Measurements from ENCODE around the gene TRIP4.
"Not testable (repeated sequence)": the region's sequence is repeated elsewhere in the genome, so short reads cannot be mapped to it uniquely, and the experiment has no call there.

The TRIP4 gene

DNA sequence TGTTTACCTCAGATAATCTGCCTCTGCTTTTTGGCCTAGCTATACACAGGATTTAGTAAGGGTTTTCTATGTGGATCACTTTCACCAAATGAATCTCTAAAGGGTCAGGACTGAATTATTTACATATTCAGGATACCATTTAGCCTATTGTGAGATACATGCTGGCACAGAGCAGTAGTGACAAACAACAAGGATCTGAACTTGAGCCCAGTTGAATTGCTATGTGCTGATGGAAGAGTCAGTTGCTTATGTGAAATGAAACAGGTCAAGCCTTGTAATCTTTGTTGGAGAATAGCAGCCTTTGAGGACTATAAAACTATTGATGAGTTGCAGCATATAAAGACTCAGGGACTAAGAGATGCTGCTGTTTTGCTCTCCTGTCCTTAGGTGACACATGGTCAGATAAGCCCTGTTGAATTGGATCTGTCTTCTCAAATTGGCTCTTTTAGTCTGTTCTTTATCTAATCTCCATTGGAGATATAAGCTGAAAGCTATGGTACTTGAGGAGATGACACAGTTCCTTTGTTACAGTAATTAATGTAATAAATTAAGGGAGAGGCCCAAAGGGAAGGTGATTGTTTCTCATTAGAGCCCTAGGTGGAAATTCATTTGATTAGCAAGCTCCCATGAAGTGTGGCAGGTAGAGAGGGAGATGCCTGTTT lies 103.1 kb downstream of the TRIP4 start:
- no peak for DNase-seq (ENCODE audit: low spot score)

DNA sequence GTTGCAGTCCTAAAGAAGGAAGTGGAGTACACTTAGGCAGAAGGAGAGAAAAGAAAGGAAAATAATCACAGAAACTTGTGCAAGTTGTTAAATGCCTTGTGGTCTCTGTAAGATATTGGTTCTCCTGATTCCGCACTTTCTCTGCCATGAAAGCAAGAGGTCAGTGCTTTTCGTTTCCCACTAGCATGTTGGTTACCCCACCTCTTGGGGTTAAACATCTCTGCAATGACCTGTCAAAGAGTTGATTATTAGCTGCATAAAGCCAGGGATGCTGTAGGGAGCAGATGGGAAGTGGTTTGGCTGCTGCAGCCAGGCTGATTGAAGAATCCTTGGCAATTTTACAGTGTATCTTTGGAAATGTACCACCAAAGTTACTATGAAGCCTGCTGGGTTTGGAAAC lies 106.0 kb downstream of the TRIP4 start:
- no peak for DNase-seq (ENCODE audit: low spot score)

DNA sequence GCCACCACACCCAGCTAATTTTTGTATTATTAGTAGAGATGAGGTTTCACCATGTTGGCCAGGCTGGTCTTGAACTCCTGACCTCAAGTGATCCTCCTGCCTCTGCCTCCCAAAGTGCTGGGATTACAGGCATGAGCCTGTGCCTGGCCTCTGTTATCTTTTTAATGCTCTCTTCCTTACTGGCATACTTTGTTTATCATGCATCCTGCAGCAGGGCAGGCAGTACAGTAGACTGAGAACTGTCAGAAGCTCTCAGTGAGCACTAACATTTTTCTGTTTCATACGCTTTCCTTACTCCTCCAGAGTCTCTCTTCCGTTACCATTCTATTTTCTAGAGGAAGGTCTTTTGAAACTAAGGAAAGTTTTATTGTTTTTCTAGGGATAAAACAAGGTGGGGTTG lies 108.3 kb downstream of the TRIP4 start:
- DNase-seq (ENCODE audit: low spot score) = not testable (repeated sequence)

DNA sequence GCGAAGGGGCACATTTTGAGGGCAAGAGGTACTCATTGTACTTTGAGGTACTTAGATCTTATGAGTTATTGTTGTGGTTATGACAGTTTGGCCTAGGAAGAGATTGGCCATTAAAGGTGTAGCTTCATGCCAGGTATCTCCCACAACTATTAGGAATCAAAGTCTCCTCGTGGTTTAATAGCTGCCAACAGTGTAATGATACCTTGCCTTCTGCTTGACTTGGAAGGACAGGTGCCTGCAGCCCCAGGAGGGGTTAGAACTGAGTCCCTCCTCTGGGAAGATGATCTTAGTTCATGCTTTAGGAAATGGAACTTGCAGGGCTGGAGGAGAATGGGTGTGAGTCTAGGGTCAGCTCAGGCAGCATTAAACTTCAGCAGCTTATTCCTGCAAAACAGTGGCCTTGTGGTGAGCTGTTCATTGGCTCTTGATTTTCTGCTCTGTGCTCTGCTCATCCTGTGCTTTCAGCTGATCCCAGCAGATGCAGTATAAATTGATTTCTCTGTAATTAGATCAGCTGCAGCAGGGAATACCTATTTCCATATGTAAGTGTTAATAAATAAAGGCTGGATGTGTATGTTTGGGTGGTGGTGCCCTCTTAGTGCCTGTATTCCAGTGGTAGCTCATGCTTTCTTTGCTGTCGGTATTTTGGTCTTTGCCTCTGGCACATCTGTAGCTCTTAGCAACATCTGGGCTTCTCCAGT lies 113.2 kb downstream of the TRIP4 start:
- no peak for DNase-seq (ENCODE audit: low spot score)

DNA sequence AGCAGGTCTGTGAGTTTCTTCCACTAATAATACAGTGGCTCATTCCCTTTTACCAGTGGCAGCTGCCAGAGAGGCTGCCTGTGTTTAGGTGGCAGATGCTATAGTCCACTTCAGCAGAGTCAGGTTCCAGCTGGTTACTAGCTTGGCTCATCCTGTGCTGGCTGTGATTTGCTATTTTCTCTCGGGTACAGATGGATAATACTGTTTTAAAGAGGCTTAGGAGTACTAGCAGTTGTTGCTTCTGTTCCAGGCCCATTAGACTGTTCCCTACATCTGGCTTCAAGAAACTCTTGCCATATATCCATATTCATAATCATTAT lies 113.7 kb downstream of the TRIP4 start:
- no peak for DNase-seq (ENCODE audit: low spot score)

DNA sequence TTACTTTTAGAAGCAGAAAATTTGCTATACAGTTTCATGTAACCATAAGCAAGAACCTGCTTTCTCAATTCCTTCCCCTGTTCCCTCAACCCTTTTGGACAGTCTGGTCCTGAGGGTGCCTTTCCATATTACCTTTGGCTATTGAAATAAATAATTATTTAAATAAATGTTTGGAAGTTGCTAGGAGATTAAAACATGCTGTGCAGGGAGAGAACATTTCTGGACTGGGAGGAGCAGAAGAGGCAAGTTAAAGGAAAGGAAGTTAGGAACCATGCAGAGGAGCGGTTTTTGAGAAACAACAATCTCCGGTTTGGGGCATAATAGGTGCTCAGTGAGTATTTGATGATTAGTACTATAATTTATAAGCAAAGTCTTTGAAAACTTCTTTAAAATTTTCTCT lies 114.5 kb downstream of the TRIP4 start:
- no peak for DNase-seq (ENCODE audit: low spot score)

DNA sequence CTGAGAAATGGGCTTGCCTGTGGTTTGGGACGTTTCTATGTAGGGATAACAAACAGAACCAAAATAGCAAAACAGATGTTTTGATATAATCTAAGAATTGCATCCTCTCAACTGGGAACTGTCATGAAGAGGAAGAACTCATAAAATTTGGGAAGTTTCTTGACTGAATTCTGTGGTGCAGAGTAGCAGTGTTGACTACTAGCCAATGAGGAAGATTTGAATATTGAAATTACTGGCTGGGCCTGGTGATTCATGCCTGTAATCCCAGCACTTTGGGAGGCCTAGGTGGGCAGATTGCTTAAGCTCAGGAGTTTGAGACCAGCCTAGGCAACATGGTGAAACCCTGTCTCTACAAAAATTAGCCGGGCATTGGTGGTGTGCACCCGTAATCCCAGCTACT lies 114.9 kb downstream of the TRIP4 start:
- no peak for DNase-seq (ENCODE audit: low spot score)

DNA sequence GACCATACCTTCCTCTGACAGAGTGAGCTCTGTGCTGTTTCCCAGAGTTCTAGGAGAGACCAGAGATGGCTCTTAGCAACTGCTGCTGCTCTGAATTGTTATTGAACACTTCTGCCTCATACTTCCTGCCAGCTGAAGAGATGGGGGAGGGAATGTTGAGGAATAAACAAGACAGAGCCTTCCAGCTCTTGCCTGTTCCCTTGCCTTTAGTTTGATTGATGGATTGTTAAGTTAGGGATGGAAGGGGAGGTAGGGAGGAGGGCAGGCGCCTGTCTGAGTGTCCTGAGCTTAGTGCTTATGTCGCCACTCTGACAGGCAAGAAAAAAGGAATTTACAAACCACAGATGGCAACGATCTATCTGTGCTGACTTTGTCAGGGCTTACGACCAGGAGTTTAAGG lies 115.6 kb downstream of the TRIP4 start:
- DNase-seq (ENCODE audit: low spot score) = no peak

DNA sequence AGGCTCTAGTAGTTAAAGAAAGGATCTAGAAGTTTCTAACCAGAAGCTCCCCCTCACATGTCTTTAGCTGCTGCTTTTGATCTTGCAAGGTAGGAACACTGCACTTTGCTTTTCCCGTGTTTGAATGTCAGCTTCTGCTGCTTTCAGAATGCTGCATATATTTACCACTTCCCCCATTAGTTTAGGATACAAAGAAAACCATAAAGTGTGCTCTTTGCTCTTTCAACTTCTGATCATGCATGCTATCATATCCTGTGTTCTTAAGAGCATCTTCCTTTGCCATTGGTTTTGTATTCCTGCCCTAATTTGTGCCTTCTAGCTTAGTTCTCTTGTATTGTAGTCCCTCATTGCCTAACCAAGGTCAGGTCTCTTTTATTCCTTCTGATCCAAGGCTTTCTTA lies 116.0 kb downstream of the TRIP4 start:
- no peak for DNase-seq (ENCODE audit: low spot score)

Data from hematopoietic multipotent progenitor cell treated with erythropoietin and hydrocortisone succinate and interleukin-3 and kit ligand, for 15 days (in vitro differentiated cells).